ENCODE results near the gene VPS35L.
"Not testable (repeated sequence)": the region's sequence is repeated elsewhere in the genome, so short reads cannot be mapped to it uniquely, and the experiment has no call there.

VPS35L gene

GRCh38 chr16:19532601-19533000 is 22.9 kb upstream of the VPS35L start:
- DNase-seq, result no peak

GRCh38 chr16:19540241-19540970 is 15.1 kb upstream of the VPS35L start:
- DNase-seq, result no peak

GRCh38 chr16:19542138-19542821 is 13.2 kb upstream of the VPS35L start:
- DNase-seq, result no peak

GRCh38 chr16:19543278-19543996 is 12.1 kb upstream of the VPS35L start:
- not testable (repeated sequence) for DNase-seq

- DNase-seq, result no peak
Measured at GRCh38 chr16:19548144-19548543, 7.4 kb upstream of the VPS35L start.

- DNase-seq, result no peak
Measured at GRCh38 chr16:19549673-19550072, 5.8 kb upstream of the VPS35L start.

GRCh38 chr16:19555938-19556771 is 652 bp downstream of the VPS35L start:
- peak; percentile 29 for DNase-seq

GRCh38 chr16:19559242-19559910 is 3.9 kb downstream of the VPS35L start:
- DNase-seq, result no peak

- no peak for DNase-seq
Measured at GRCh38 chr16:19560078-19560477, 4.6 kb downstream of the VPS35L start.

GRCh38 chr16:19563377-19563776 is 7.9 kb downstream of the VPS35L start:
- DNase-seq, result no peak

- DNase-seq, result no peak
Measured at GRCh38 chr16:19566362-19566761, 10.9 kb downstream of the VPS35L start.

- no peak for DNase-seq
Measured at GRCh38 chr16:19567560-19567959, 12.1 kb downstream of the VPS35L start.

GRCh38 chr16:19573997-19574396 is 18.5 kb downstream of the VPS35L start:
- DNase-seq, result no peak

GRCh38 chr16:19574615-19575014 is 19.1 kb downstream of the VPS35L start:
- no peak for DNase-seq

- peak; percentile 73 for DNase-seq
Measured at GRCh38 chr16:19578378-19578971, 23.0 kb downstream of the VPS35L start.

GRCh38 chr16:19582050-19582831 is 26.7 kb downstream of the VPS35L start:
- no peak for DNase-seq

GRCh38 chr16:19583665-19584300 is 28.3 kb downstream of the VPS35L start:
- DNase-seq, result no peak

- no peak for DNase-seq
Measured at GRCh38 chr16:19588661-19589060, 33.2 kb downstream of the VPS35L start.

GRCh38 chr16:19589106-19589505 is 33.6 kb downstream of the VPS35L start:
- DNase-seq, result no peak

GRCh38 chr16:19589771-19590302 is 34.3 kb downstream of the VPS35L start:
- peak; percentile 76 for DNase-seq

Data from femur (tissue), 1 donor.